Mesodermal cell (in vitro differentiated cells): ENCODE data around the gene TAS1R2. TPM values are rescaled to one million over a fixed set of nuclear protein-coding genes. Genes with fewer than 3 reads are reported as not detected.

ENCODE experiments used
- H3K27ac ChIP-seq: 2 replicates; pipeline ENCODE4 v1.7.0; 2013; ENCODE audit warnings: mild to moderate bottlenecking, low read depth, low read length, moderate library complexity; ENCODE audit not compliant: severe bottlenecking
- H3K36me3 ChIP-seq: 2 replicates; pipeline ENCODE4 v1.7.1; 2013; ENCODE audit warnings: mild to moderate bottlenecking, low read length, moderate library complexity; ENCODE audit not compliant: control insufficient read depth, insufficient read depth
- H3K4me1 ChIP-seq: one replicate; pipeline ENCODE4 v1.7.1; 2013; ENCODE audit warnings: mild to moderate bottlenecking, low read length; ENCODE audit not compliant: insufficient read depth, control insufficient read depth, poor library complexity, severe bottlenecking
- H3K4me3 ChIP-seq: 2 replicates; pipeline ENCODE4 v1.7.0; 2013; ENCODE audit warnings: low read length, control low read depth, mild to moderate bottlenecking; ENCODE audit not compliant: insufficient read depth, poor library complexity, severe bottlenecking; ENCODE audit errors: extremely low read depth
- H3K9me3 ChIP-seq: 2 replicates; pipeline ENCODE4 v1.7.1; 2013; ENCODE audit warnings: mild to moderate bottlenecking, low read length, moderate library complexity; ENCODE audit not compliant: control insufficient read depth
- WGBS, 2 experiments: methylation state at CpG; one replicate each; pipeline ENCODE4 v1.1.5; 2013; ENCODE audit warnings: missing lambda C conversion rate in 2 of 2; ENCODE audit not compliant: insufficient coverage in 2 of 2; 5-methylcytosine and 5-hydroxymethylcytosine counted together
- polyA plus RNA-seq, 2 experiments: library from polyadenylated mRNA; stranded (reverse); fragments of 50-300 nt; gene quantifications; one replicate each; pipeline ENCODE4 v1.2.3, GENCODE V29; 2013

The TAS1R2 gene
- not detected for polyA plus RNA-seq (2013, experiment 1 of 2)
- polyA plus RNA-seq (2013, experiment 2 of 2): not detected

DNA sequence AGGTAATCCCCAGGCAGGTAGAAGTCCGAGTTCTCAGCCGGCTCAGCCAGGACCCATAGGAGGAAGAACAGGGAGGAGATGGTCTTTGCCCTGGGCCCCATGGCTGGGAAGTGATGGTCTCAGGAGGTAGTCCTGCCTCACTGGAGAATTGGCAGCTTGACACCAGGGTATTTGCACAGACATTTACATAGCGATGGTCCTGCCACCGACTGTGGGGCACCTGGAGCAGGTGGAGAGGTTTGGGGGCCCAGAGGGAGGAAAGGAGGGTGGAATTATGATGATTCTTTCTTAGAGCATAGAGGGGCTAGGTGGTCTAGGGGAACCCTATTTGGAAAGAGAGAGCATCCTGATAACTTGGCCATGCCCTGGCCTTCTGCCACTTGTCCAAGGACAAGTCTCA, at the start of gene TAS1R2:
Gene TAS1R2, minus strand, starts transcription at position 101 of the 400 bp plus-strand sequence. Its CDS starts 0 bp downstream, at position 101.
- H3K4me1 ChIP-seq: no peaks in the 10 kb centered on the region
- no peaks in the 10 kb centered on the region for H3K36me3 ChIP-seq
- no peak within 1 kb of the TSS for H3K27ac ChIP-seq
- 65 to 69% methylated on average over 4 of the region's 4 CpGs for WGBS, 2 experiments
- H3K9me3 ChIP-seq: no peaks in the 10 kb centered on the region
- no peak within 1 kb of the TSS for H3K4me3 ChIP-seq

DNA sequence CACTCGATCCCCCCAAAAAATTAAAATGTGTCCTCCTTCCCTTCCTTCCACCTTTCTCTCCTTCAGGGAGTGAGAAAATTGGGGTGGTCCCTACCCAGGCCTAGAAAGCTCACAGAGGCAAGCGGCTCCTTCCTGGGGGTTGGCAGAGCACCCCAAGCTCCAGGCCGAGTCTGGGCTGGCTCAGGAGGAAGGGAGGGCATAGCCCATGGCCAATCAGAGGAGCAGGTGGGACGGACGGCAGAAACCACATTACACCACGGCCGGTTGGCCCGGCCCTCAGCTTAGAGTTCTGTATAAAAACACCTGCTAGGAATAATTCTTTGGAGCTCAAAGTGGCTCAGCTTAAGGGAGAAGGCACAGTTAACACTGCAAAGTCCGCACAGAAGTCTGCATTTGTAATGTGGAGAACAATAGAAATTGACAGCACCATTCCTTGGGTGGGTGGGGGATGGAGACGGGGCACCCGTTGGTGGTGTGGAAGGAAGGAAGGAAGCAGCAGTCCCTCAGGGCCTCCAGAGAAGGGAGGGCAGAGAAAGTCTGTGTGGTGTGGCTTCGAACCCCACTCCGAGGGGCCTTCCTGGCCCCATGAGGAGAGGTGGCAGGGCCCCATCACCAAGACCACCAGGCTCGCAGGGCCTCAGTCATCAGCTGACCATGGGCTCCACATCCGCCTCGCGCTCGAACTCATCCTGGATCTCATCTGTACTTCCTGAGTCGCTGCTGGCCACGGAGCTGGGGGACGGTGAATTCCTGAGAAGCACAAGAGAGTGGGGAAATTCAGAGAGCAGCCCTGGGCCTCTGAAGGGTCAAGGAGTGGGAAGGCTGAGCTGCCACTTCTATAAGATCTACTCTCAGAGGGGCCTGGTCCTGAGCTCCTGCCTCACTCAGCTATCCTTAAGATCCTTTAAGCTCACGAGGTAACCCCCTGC, 48.7 kb upstream of the TAS1R2 start:
- WGBS, 2 experiments: 83 to 86% methylated on average over 18 to 21 of the region's 22 CpGs
- Histone ChIP-seq H3K9me3 (no peaks in the 10 kb centered on the region), H3K27ac (no peak overlapping the region), H3K4me3 (no peak overlapping the region), H3K36me3 (peaks cover 62% of the 10 kb centered on the region), H3K4me1 (peaks cover 12% of the 10 kb centered on the region)

DNA sequence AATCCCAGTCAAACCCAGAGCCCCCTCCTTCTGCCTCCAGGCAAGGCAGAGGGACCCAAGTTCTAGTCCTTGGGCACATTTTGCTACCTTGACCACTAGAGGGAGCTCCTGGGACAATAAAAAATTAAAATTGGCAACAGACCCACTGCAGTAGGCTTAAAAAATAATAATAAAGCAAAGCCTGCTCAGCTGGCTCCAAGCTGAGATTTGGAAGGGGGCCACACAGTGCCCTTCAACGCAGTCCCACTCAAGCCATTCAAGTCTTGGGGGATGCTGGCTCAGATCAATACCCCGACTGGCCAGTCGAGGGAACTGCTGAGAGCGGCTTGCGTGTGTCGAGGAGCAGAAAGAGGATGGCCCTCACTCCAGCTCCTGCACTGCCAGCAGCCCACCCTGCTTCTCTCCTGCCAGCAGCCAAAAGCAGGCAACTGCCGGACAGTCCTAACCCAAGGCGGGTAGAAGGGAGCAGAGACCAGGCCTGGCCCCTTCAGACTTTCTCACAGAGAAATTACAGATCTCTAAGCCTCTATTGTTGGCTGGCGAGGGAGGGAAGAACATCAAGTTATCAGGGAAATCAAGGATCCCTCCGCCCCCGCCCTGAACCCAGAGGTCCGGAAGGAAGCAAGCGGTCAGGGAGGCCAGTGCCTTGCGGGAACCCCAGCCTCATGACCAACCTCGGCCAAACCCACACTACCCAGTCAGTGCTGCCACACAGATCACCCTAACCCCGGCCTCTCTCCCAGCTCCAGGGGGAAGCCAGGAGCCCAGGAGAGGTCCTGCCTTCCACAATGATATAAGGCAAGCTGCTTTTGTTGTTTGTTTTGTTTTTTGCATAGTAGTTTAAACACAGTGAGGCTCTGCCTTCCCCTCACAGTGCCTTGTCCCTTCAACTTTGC, 47.8 kb upstream of the TAS1R2 start:
- Histone ChIP-seq H3K4me1 (peaks cover 13% of the 10 kb centered on the region), H3K9me3 (no peaks in the 10 kb centered on the region), H3K36me3 (peaks cover 56% of the 10 kb centered on the region), H3K27ac (peak overlapping the region; percentile 41), H3K4me3 (no peak overlapping the region)
- 72 to 73% methylated on average over 12 to 14 of the region's 16 CpGs for WGBS, 2 experiments

DNA sequence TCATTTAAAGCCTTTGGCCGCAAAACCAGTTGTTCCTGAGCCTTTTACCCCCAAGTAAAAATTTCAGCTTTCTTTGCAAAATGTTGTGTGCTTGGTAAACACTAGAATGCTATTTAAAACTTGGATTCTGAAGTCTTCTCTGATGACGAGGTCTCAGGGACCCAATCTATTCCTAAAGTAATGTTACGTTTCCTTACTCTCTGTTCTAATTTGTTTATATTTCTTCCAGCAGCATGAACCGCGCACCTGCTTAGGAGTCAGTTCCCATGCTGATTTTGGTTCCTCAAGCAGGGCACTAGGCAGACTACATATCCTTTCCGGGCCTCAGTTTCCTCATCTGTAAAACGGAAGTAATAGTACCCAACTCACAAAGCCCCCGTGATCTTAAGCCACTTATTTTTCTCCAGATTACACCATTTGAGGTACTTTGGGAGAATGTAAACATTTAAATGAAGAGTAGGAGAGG, 43.9 kb upstream of the TAS1R2 start:
- H3K36me3 ChIP-seq: peaks cover 19% of the 10 kb centered on the region
- H3K27ac ChIP-seq: peak overlapping the region; percentile 99
- H3K4me3 ChIP-seq: peak overlapping the region; percentile 78
- whole genome bisulfite sequencing, 2 experiments: 77 to 87% methylated on average over 5 to 6 of the region's 8 CpGs
- H3K4me1 ChIP-seq: peaks cover 18% of the 10 kb centered on the region
- no peaks in the 10 kb centered on the region for H3K9me3 ChIP-seq

DNA sequence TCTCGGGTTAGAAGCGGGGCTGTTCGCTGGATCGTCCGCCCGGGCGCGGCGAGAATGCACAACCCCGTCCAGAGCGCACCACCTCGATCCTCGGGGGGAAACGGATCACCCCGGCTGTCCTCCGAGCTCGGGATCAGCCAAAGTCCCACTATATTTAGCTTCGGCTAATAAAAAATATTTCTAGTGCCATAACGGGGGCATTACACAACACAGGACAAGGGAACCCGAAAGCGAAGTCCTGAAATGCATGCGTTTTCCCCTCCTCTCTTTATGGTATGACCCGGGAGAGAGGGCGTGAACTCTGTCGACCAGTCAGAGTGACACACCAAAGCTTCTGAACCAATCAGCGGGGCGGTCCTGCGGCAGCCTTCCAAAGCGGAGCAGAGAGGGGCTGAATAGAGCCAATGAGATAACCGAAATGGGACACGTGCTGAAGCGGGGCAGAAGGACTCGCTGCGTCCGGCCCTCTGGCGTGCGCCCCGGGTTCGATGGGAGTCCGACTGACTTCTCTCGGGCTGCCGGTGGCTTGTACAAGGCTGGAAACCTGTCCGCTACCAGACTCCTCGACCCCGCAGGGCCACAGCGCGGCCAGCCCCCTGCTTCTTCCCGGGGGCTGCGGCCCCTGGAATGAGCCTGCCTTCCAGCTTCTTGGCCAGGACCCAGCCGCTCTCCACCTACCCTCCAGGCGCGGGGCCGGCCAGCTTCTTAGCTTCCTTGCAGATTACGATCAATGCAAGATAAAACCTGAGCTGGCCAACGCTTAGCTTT, 43.2 kb upstream of the TAS1R2 start, which contains the start of gene ALDH4A1:
Gene ALDH4A1, minus strand, starts transcription at position 33 of the 768 bp plus-strand sequence. Its CDS starts 32 bp downstream, at position 1.
- H3K9me3 ChIP-seq: no peaks in the 10 kb centered on the region
- WGBS, 2 experiments: 0 to 1% methylated on average over 52 to 55 of the region's 55 CpGs
- H3K36me3 ChIP-seq: peaks cover 15% of the 10 kb centered on the region
- H3K4me3 ChIP-seq: peak within 1 kb of the TSS; percentile 78
- peak within 1 kb of the TSS; percentile 99 for H3K27ac ChIP-seq
- H3K4me1 ChIP-seq: peaks cover 18% of the 10 kb centered on the region

DNA sequence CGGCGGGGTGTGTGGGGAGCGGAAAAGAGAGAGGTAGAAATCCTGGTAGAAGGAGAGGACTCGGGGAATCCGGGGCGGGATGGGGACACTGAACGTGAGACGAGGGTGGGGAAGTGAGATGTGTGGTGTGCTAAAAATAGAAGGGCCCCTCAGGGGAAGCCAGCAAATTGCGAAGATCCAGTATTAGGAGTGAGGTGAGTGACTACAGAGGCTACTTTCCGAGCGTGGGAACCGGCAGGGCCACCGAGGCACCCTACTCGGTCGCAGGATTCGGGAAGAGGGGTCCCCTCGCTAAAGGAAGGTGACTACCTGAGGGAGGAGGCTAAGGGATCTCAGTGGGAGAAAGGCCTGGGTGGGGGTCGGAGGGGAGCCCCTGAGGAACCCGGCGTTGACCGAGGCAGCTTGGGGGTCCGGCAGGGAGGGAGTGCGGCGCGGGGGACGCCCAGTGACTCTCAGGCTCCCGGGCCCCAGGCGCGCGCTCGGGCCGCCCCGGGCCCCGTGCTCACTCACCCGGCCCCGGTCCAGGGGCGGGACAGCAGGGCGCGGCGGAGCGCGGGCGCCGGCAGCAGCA, 42.6 kb upstream of the TAS1R2 start:
- Histone ChIP-seq H3K27ac (peak overlapping the region; percentile 99), H3K4me3 (peak overlapping the region; percentile 78), H3K4me1 (peaks cover 13% of the 10 kb centered on the region), H3K36me3 (peaks cover 17% of the 10 kb centered on the region), H3K9me3 (no peaks in the 10 kb centered on the region)
- 0% methylated on average over 30 to 33 of the region's 44 CpGs for WGBS, 2 experiments

DNA sequence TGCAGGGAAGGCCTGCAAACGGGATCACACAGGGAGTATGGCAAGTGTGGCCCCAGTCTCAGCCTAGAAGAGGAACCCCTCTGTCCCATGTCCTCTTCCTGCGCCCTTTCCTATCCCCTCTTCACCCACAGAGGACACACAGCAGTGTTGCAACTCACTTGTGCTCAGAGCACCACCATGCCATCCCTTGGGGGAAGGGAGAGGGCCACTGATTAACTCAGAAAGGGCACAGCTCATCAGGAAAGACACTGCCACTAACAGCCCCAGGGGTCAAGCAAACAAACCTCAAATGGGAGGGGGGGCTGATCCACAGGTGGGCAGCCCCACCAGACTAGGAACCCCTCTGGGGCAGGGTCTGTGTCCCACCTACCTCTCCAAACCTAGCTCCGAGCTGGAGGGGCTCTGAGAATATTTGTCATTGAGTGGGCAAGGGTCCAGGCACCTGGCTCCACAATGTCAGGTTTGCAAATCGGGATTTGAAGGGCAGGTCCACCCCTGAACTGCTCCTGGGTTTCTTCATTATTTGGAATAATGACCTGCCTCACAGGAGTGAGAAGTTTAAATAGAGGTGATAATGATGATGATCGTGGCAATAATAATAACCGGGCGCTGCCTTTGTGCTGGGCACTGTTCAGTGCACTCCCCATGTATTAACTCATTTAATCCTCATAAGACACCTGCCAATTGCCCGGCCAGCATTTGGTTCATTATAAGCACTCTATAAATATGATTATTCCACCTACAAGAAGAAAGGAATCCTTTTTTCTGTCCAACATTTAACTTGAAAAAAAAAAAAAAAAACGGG, 41.9 kb upstream of the TAS1R2 start:
- WGBS, 2 experiments: 50 to 72% methylated on average over 1 to 3 of the region's 9 CpGs
- Histone ChIP-seq H3K4me1 (peaks cover 13% of the 10 kb centered on the region), H3K9me3 (no peaks in the 10 kb centered on the region), H3K27ac (no peak overlapping the region), H3K4me3 (peak overlapping the region; percentile 78), H3K36me3 (peaks cover 12% of the 10 kb centered on the region)

DNA sequence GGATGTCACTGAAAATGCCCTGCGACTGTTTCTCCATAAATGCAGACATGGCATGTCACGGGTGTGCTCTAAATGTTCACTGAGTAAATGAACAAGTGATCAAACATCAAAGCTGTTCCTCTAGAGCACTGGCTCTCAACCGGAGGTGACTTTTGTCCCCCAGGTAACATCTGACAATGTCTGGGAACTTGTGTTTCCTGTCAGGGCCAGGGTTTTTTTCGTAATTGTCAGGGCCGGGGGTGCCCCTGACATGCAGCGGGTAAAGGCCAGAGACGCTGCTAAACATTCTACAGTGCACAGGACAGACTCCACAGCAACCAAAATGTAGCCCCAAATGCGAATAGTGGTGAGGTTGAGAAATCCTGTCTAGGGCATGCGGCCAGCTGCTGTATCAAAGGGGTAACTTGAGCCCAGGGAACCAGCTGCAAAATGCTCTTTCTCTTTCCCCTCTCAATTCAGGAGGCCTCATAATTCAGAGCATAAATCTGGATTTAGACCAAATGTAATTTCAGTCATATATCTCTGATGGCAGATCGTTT, 40.9 kb upstream of the TAS1R2 start:
- H3K27ac ChIP-seq: no peak overlapping the region
- no peaks in the 10 kb centered on the region for H3K9me3 ChIP-seq
- peaks cover 5% of the 10 kb centered on the region for H3K36me3 ChIP-seq
- peaks cover 13% of the 10 kb centered on the region for H3K4me1 ChIP-seq
- 91 to 94% methylated on average over 9 of the region's 10 CpGs for WGBS, 2 experiments
- no peak overlapping the region for H3K4me3 ChIP-seq

DNA sequence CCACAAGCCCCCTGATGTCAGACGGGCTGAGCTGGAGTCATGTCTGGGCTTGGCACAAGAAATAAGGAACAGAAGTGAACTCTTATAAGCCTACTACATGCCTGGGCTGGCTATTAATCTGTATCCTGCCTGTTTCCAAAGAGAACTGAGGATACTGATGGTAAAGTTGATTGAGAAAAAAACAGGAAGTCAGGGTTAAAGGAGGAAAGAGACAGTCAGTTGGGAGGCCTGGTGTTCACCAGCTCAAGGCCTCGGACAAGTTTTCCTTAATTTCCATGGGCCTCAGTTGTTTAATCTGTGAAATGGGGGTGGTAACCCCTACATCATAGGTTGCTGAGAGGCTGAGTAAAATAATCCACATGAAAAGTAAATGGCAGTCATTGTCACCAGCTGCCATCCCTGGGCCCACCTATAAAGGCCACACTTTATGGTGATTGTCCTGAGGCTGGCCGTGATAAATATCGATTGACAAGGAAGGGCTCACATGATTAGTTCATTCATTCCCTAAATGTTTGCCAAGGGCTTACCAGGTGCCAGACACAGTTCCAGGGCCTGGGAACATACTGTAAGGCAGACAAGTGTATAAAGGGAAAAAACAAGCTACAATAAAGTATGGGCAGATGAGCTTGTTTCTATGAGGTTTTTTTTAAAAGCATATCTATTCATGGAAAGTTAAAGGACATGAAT, 40.0 kb upstream of the TAS1R2 start:
- no peak overlapping the region for H3K4me3 ChIP-seq
- WGBS, 2 experiments: 93 to 96% methylated on average over 3 to 4 of the region's 4 CpGs
- peaks cover 5% of the 10 kb centered on the region for H3K36me3 ChIP-seq
- H3K9me3 ChIP-seq: no peaks in the 10 kb centered on the region
- H3K27ac ChIP-seq: no peak overlapping the region
- H3K4me1 ChIP-seq: peaks cover 18% of the 10 kb centered on the region
